GM18499 (cell line): Measurements from ENCODE around the gene IL15.
A peak's percentile ranks its signal among the peaks of the same experiment; 100 is the strongest.
"Not testable (repeated sequence)": the region's sequence is repeated elsewhere in the genome, so short reads cannot be mapped to it uniquely, and the experiment has no call there.

Source experiments
- ATAC-seq: cut with Tn5 transposase; IDR thresholded peaks from one replicate; pipeline ENCODE4 v1.9.1; 2021; ENCODE audit warnings: moderate number of reproducible peaks; ENCODE audit not compliant: insufficient read depth, unreplicated experiment

Gene IL15

DNA sequence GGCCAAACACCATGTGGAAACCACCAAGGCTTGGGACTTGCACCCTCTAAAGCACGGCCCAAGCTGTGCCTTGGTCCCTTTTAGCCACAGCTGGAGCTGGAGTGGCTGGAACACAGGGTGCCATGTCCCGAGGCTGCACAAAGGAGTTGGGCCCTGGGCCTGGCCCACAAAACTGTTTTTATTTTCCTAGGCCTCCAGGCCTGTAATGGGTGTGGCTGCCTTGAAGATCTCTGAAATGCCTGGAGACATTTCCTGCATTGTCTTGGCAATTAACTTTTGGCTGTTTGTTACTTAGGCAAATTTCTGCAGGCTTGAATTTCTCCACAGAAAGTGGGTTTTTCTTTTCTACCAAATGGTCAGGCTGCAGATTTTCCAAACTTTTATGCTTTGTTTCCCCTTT lies 55.7 kb downstream of the IL15 start:
- ATAC-seq = no peak

DNA sequence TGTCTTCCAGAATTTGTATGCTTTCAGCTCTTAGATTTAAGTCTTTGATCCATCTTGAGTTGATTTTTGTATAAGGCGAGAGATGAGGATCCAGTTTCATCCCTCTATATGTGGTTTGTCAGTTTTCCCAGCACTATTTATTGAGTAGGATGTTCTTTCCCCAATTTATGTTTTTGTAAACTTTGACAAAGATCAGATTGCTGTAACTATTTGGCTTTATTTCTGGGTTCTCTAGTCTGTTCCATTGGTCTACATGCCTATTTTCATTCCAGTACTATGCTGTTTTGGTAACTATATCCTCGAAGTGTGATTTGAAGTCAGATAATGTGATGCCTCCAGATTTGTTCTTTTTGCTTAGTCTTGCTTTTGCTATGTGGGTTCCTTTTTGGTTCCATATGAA lies 60.7 kb downstream of the IL15 start:
- ATAC-seq = no peak

DNA sequence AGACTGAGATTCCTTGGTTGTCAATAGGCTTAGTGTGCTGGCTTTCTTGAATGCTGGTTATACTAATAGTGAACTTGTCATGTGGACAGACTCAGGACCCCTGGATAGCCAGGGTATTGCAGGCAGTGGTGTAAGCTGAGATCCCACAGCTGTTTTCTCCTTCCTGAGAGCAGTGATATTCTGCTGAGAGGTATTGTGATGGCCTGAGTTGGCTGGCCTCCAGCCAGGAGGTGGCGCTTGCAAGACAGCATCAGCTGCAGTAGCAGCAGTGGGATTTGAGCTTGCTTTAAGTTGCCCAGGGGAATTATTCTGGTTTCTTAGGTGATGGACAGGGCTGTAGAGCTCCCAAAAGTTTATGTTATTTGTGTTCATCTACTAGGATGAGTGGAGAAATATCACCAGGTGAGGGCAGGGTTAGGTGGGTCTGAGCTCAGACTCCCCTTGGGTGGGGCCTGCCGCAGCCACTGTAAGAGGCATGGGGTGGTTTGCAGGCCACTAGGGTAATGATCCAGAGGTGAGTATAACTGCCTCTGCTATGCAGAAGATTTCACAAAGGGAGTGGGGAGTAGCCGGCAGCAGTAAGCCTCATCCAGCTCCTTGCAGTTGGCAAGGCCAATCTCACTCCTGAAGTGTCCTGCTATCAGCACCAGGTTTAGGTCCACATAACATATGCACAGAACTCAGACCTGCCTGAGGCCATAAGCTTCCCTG lies 66.2 kb downstream of the IL15 start:
- ATAC-seq = no peak

DNA sequence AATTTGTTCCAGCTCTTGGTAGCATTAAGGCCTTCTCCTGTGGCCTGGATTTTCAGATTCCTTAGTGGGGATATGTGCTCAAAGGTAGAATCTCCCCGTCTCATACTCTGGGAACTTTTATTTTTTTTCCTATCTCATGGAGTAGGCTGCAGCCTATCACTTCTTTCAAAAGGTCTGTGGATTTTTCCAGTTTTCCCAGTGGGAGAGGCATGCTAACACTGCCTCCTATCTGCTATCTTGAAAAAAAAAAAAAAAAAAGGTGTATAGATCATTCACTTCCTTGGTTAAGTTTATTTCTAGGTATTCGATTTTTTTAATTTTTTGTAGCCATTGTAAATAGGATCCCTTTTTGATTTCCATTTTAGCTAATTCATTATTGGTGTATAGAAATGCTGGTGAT lies 67.1 kb downstream of the IL15 start:
- ATAC-seq = no peak

DNA sequence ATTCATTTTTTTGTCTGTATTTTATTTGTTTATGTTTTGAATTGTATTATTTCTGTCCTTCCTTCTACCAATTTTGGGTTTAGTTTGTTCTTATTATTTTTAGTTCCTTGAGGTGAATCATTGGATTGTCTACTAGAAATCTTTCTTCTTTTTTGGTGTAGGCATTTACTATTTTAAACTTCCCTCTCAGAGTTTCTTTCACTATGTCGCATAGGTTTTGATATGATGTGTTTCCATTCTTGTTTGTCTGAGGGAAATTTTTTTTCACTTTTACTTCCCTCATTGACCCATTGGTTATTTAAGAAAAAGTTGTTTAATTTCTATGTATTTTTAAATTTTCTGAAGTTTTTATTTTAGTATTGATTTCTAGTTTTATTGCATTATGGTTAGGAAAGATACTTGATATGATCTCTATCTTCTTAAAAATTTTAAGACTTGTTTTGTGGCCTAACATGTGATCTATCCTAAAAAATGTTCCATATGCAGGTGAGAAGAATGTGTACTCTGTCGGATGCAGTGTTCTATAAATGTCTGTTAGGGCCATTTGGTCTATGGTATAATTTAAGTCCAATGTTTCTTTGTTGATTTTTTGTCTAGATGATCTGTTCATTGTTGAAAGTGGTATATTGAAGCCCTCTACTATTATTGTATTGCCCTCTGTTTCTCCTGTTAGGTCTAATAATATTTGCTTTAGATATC lies 68.8 kb downstream of the IL15 start:
- peak; percentile 79 for ATAC-seq

DNA sequence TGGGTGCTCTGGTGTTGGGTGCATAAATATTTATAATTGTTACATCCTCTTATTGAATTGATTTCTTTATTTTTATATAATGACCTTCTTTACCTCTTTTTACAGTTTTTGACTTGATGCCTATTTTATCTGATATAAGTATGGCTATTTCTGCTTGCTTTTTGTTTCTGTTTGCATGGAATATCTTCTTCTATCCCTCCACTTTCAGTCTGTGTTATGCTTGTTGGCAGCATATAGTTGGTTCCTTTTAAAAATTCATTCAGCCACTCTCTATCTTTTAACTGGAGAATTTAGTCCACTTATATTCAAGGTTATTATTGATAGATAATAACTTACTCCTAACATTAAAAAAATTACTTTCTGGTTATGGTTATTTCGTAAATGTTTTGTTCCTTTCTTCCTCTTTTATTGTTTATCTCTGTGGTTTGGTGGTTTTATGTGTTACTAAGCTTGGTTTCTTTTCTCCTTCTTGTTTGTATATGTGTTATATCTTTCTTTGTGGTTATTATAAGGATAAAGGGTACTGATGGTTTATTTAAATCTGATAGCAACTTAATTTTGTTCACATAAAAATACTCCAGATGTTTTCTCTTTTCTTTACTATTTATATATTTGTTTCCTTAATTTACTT lies 69.5 kb downstream of the IL15 start:
- peak; percentile 54 for ATAC-seq

DNA sequence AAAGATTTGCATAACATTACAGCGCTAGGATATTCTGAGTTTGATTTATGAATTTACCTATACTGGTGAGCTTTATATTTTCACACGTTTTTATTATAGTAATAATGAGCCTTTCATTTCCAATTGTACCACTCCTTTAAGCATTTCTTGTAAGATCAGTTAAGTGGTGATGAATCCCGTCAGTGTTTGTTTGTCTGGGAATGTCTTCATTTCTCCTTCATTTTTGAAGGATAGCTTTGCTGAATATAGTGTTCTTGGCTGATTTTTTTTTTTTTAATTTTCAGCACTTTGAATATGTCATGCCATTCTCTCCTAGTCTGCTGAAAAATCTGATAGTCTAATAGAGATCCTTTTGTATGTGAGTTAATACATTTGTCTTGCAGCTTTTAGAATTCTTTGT lies 70.1 kb downstream of the IL15 start:
- no peak for ATAC-seq

DNA sequence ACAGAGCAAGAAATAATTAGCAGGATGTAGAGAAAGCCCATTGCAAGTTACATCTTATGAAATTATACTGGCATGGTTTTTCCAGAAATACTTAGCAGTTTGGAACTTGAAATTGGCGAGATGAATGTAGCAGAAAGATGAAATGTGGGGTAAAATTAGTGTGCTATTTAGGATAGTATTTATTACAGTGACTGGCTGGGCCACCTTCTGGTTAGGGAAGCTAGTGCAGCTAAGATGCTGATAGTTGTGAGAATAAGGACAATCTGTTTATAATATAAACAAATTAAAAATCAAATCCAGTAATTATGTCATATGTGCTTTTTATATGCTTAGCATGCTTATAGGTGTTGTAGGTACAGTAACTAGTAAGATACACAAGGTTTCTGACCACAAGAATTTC lies 74.8 kb downstream of the IL15 start:
- no peak for ATAC-seq

DNA sequence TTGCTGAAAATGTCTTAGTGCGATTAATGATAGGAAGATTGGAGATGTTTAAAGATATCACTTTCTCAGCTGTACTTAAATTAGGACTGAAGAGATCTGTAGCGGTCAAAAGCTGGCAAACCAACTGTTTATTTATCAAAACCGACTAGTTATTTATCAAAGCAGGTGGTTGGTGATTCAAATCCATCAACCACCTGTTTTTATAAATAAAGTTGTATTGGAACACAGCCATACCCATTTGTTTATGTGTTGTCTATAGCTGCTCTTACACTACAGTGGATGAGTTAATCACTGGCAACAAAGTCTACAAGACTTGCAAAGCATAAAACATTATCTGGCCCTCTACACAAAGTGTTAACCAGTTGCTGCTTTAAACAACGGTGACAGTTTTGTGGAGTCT lies 76.8 kb downstream of the IL15 start:
- no peak for ATAC-seq

DNA sequence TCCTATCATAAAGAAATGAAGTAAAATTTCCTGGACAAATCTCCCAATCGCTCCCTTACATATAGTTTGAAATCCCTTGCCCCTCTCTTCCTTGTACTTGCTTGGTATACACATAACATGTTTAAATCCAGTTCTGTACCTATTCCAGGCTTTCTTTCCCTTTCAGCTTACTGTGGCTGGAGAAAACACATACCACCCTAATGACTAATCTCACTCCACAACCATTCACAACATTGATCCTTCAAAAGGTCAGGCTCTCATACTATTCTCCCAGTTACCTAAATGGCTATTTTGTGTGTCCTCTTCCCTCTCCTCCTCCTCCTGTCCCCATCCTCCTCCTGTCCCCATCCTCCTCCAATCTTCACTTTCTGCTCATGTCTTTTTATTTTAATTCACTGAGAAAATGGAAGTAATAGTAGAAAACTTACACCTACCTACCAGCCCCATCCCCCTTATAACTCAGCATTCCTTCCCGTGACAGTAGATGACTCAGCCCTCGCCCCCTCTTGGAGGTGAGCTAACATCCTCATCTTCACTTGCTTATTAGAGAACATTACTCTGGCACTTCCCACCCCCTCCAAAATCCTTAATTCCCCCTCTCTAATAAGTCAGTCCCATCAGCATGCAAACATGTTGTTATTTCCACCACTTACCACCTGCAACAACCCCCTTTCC lies 77.5 kb downstream of the IL15 start:
- no peak for ATAC-seq

DNA sequence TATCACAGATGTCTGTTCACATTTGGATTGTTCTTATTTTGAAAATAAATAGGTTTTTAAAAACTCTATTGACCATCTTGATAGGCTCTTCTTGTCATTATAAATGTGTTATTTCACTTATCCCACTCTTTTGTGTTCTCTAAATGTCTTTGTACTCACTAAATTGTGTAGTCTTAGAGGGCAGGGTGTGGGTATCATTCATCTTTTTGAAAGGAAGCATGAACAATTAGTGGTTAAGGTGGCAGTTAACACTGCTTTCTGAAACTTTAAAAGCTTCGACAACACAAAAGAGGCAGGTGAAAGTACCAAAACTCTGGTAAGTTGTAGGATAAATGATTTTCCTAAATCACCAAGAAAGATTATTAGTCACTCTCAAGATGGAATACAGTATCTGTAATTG lies 83.2 kb downstream of the IL15 start:
- ATAC-seq = no peak

DNA sequence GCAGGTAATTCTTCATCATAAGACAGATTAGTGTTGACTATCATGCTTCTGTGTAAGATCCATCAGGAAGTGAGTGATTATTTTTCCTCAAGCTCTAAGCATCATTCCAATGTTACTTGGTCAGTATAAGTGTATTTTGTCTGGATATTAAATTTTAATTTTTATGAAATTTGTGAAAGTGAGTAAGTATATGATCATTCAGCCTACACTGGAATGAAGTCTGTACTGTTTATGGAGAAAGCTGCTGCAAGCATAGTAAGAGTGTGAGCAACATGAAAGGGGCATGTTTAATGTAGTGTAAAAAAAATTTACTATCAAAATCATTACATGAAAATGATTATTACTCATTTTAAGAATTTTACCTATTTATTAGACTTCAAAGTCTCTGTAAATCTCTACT lies 84.8 kb downstream of the IL15 start:
- no peak for ATAC-seq

DNA sequence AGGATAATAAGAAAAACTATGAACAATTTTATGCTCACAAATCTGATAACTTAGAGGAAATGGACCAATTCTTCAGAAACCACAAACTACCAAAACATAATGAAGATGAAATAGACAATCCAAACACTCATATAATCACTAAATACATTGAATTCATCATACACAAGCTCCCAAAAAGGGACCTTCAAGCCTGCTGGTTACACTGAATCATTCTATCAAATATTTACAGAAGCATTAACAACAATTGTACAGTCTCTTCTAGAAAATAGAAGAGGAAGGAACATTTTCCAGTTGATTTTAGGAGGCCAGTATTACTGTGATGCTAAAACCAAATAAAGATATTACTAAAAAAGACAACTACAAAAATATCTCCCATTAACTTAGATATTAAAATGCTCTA lies 88.3 kb downstream of the IL15 start:
- no peak for ATAC-seq

DNA sequence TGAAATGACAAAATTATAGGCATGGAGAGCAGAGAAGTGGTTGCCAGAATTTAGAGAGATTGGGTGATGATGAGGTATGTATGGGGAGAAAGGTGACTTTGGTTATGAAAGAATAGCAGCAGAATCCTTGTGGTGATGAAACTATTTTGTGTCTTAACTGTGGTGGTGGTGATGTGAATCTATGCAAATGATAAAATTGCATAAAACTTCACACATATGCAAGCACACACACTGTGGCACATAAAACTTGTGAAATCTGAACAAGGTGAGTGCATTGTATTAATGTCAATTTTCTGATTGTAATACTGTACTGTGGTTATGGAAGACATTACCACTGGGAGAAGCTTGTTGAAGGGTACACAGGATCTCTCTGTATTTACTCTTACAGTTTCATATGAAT lies 91.0 kb downstream of the IL15 start:
- no peak for ATAC-seq

DNA sequence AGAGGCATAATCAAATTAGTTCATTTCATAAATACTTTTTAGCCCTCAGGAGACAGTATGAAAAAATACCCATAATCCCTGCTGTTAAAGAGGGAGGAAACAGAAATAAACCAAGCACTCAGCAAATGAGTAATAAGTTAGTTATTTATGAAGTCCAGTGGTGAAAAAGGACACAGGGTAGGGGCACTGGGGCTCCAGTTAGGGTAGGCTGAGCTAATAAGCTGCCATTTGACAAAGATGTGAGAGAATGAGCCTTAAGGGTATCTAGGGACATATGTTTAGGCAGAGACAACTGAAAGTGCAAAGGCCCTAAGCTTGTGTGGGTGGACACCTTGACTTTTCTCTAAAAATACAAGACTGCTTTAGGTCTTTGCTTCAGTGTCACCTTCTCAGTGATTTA lies 94.4 kb downstream of the IL15 start:
- ATAC-seq = no peak

DNA sequence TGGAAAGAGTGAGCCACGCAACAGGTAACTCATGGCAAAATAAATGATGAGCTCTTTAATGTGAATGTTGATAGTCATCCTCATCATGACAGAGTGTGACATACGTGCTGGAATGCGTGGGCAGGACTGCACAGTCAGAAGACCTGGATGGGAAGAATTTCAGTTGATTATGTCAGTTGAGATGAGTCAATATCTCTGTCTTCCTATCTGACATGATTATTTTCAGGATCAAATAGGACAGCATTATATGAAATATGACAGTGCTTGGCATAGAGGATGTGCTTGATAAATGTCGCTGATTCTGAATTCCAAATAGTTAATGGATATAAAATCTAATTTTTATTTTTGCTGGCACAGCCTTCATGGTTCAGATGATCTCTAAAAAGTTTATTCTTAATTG lies 95.1 kb downstream of the IL15 start:
- no peak for ATAC-seq

DNA sequence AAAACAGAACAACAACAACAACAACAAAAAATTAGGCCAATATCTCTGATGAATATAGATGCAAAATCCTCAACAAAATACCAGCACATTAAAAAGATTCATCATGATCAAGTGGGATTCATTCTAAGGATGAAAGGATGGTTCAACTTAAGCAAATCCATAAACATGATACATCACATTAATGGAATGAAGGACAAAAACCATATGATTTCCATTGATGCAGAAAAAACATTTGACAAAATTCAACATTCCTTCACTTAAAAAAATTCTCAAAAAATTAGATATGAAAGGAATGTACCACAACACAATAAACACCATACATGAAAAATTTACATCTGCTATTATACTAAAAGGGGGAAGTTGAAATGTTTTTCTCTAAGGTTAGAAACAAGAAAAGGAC lies 103.3 kb downstream of the IL15 start:
- ATAC-seq = no peak

DNA sequence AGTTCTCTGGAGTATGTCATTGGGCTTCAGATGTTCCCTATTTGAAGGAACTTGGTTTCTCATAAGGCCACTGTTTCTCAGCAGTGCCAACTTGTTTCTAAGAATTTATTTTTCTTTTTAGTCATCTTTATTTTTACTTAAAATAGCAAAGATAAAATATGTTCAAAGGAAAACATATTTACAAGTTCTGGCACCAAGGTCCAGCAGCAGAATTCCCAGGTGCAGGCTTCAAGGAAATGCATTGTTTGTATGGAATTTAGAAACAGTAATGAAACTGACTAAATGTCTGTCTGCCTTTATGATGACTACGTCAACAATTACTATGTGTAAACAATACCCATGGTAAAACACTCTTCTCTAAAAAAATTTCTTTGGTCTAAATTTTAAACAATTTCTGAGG lies 109.6 kb downstream of the IL15 start:
- no peak for ATAC-seq

DNA sequence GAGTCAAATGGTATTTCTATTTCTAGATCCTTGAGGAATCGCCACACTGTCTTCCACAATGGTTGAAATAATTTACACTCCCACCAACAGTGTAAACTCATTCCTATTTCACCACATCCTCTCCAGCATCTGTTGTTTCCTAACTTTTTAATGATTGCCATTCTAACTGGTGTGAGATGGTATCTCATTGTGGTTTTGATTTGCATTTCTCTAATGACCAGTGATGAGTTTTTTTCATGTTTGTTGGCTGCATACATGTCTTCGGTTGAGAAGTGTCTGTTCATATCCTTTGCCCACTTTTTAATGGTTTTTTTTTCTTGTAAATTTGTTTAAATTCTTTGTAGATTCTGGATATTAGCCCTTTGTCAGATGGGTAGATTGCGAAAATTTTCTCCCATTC lies 115.4 kb downstream of the IL15 start:
- not testable (repeated sequence) for ATAC-seq

DNA sequence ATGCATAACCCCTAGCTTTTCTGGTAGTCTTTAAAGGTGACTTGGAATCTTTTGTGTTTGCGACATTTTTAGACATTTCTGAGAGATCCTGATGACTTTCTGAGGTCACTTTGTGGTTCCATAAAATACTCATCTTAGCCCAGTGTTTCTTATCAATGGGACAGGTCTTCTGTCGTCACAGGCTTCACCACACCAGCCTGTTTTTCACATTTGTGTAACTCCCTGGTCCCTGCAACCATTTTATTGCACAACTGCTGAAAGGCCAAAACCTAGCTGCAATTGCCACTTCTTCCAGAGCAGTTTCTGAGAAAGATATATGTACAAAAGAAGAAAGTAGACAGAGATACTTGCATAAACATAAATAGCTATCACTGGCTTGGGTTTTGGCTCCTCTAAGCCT lies 120.9 kb downstream of the IL15 start:
- no peak for ATAC-seq

DNA sequence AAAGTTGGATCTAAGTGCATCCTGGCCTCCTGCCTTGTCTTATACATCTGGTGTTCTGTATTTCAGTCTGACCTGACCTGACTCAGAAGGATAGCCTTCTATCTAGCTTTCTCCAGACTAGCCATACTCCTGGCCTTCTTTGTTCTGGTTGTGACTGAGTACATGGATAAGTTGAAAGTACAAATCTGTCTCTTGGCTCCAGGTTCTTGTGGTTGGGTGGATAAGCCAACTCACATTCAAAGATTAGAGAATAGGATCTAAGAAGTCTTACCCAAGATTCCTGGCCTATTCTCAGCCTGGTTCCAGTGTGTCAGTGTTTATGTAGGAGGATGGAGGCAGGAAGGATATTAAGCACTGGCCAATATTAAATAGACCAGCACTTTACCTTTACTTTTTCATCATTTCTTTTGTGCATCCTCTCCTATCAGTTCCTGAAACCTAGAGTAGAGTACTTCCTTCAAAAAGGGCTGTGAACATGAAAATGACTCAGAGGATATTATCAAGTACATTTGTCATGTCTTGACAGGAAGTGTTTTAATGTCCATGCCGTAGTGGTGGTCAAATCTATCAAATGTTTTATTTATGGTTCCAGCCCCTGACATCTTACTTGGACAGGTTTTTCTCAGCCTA lies 123.5 kb downstream of the IL15 start:
- ATAC-seq = no peak
